Effector memory CD4-positive, alpha-beta T cell (primary cell): ENCODE results near the gene TXNRD2.
"Not testable (repeated sequence)": the region's sequence is repeated elsewhere in the genome, so short reads cannot be mapped to it uniquely, and the experiment has no call there.

Source experiments
- DNase-seq, 3 donors: peaks; one replicate each; pipeline ENCODE4 v3.0.0-alpha.2; 2020
- H3K27ac ChIP-seq: 2 replicates; pipeline ENCODE4 v1.7.0; 2013; ENCODE audit warnings: mild to moderate bottlenecking, low read length, moderate library complexity; ENCODE audit not compliant: insufficient read depth, poor library complexity, severe bottlenecking
- H3K27me3 ChIP-seq: replicated peaks from 2 replicates; pipeline ENCODE4 v1.7.0; 2013; ENCODE audit warnings: mild to moderate bottlenecking, low read length; ENCODE audit not compliant: insufficient read depth, control insufficient read depth, poor library complexity, severe bottlenecking
- H3K36me3 ChIP-seq: 2 replicates; pipeline ENCODE4 v1.7.0; 2013; ENCODE audit warnings: mild to moderate bottlenecking, low read length, moderate library complexity; ENCODE audit not compliant: control insufficient read depth, insufficient read depth
- H3K4me1 ChIP-seq: 2 replicates; pipeline ENCODE4 v1.7.0; 2013; ENCODE audit warnings: low read length, mild to moderate bottlenecking; ENCODE audit not compliant: control insufficient read depth, insufficient read depth, poor library complexity, severe bottlenecking
- H3K4me3 ChIP-seq: 2 replicates; pipeline ENCODE4 v1.7.0; 2013; ENCODE audit warnings: low read length, low read depth, mild to moderate bottlenecking; ENCODE audit not compliant: insufficient read depth, poor library complexity, severe bottlenecking
- H3K9me3 ChIP-seq: 2 replicates; pipeline ENCODE4 v1.7.0; 2013; ENCODE audit warnings: mild to moderate bottlenecking, low read length, moderate library complexity; ENCODE audit not compliant: control insufficient read depth

TXNRD2 gene

DNA sequence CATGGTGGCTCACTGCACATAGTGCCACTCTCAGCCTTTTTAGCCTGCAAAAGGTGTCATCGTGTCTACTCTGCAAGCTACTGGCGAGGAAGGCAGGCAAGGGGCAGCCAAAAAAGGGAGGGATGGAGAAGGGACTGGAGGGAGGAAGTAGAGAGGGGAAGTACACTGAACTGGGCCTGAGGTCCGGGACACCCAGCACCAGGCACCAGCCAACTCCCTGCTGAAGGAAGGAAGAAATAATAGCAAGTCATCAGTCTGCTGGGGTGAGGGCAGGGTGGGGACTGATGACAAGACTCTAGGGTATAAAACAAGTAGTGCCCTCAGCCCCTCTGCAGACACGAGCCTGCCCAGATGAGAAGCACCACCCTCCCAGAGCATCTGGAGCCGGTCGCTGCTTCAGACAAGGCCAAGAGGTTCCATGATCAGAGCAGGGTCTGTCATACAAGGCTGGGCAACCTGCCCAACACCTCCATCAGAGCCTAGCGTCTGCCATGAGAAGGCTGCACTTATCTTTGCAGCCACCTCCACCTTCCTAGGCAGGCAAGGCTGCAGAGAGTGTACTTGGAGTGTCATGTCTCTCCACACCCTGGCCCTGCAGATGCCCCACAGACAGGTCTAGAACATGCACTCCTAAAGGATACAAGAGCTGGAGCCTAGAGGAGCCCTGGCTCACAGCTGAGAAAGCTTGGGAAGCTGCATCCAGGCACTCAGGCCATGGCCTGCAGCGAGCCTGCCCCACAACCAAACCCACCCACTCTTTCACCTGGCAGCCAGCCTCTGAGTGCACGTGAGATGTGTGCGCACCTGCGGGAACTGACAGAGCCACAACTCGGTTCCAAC is 9.0 kb downstream of the TXNRD2 start:
- H3K4me1 ChIP-seq, result no peaks in the 10 kb centered on the region
- no peaks in the 10 kb centered on the region for H3K9me3 ChIP-seq
- H3K4me3 ChIP-seq, result no peak overlapping the region
- no peak overlapping the region for H3K27ac ChIP-seq
- no peaks in the 10 kb centered on the region for H3K27me3 ChIP-seq
- peaks cover 3% of the 10 kb centered on the region for H3K36me3 ChIP-seq
- no peak for DNase-seq

- H3K27ac ChIP-seq, result no peak overlapping the region
- H3K4me3 ChIP-seq, result no peak overlapping the region
- H3K4me1 ChIP-seq, result no peaks in the 10 kb centered on the region
- DNase-seq, result no peak
- H3K9me3 ChIP-seq, result no peaks in the 10 kb centered on the region
- H3K27me3 ChIP-seq, result no peaks in the 10 kb centered on the region
- peaks cover under 1% of the 10 kb centered on the region for H3K36me3 ChIP-seq
Observed at GRCh38 chr22:19931514-19931913, 10.1 kb downstream of the TXNRD2 start.

GRCh38 chr22:19930551-19931486 is 10.8 kb downstream of the TXNRD2 start:
- no peaks in the 10 kb centered on the region for H3K27me3 ChIP-seq
- no peaks in the 10 kb centered on the region for H3K36me3 ChIP-seq
- H3K9me3 ChIP-seq, result no peaks in the 10 kb centered on the region
- no peak overlapping the region for H3K27ac ChIP-seq
- DNase-seq, result no peak
- H3K4me3 ChIP-seq, result no peak overlapping the region
- no peaks in the 10 kb centered on the region for H3K4me1 ChIP-seq

DNA sequence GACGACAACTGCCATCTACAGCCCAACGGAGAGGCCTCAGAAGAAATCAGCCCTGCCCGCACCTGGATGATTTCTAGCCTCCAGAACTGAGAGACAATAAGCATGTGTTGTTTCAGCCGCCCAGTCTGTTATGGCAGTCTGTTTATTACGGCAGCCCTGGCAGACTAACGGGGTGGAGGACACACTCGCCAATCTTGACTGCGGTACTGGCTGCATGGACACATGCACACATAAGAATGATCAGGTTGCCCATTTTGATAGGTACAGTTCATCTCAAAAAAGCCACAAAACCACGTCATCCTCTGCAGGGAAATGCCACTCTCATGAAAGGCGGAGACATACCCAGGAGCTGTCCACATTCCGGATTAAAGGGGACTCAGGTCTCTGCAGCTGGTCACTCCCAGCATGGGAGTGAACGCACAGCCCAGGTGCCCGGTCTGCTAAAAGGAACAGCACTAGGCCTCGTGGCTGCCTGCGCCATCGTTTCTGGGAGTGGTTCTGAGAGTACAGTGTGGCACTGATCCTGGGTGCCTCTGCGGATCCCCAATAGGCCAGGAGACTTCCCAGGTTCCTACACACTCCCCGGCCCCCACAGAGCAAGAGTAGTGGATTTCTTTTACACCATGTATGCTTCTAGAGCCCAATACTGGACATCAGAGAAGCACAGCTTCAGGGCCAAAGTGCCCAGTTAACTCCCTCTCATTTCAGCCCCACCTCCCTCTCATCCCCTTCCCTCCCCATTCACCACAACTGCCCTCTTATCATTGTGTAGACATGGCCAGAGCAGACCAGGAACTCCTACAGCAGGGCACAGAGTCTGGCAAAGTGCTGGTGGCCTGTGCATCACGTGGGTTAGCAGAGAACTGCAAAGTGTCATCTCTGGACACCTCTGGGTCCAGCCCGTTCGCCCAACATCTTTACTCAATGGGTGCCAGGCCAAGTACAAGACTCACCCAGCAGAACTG is 11.8 kb downstream of the TXNRD2 start:
- H3K27ac ChIP-seq, result no peak overlapping the region
- no peak for DNase-seq
- no peaks in the 10 kb centered on the region for H3K36me3 ChIP-seq
- no peak overlapping the region for H3K4me3 ChIP-seq
- H3K27me3 ChIP-seq, result no peaks in the 10 kb centered on the region
- no peaks in the 10 kb centered on the region for H3K4me1 ChIP-seq
- no peaks in the 10 kb centered on the region for H3K9me3 ChIP-seq

GRCh38 chr22:19928207-19928606 is 13.4 kb downstream of the TXNRD2 start:
- peaks cover 7% of the 10 kb centered on the region for H3K36me3 ChIP-seq
- H3K9me3 ChIP-seq, result no peaks in the 10 kb centered on the region
- H3K27ac ChIP-seq, result no peak overlapping the region
- no peaks in the 10 kb centered on the region for H3K27me3 ChIP-seq
- no peak overlapping the region for H3K4me3 ChIP-seq
- no peaks in the 10 kb centered on the region for H3K4me1 ChIP-seq
- no peak for DNase-seq

- no peaks in the 10 kb centered on the region for H3K27me3 ChIP-seq
- no peak overlapping the region for H3K4me3 ChIP-seq
- peaks cover 7% of the 10 kb centered on the region for H3K36me3 ChIP-seq
- no peaks in the 10 kb centered on the region for H3K4me1 ChIP-seq
- no peak for DNase-seq
- no peaks in the 10 kb centered on the region for H3K9me3 ChIP-seq
- H3K27ac ChIP-seq, result no peak overlapping the region
Observed at GRCh38 chr22:19927696-19928095, 13.9 kb downstream of the TXNRD2 start.

GRCh38 chr22:19926028-19926427 is 15.6 kb downstream of the TXNRD2 start:
- not testable (repeated sequence) for H3K27me3 ChIP-seq, H3K27ac ChIP-seq, H3K36me3 ChIP-seq, DNase-seq, H3K9me3 ChIP-seq, H3K4me3 ChIP-seq, H3K4me1 ChIP-seq

- Histone ChIP-seq H3K4me3 (no peak overlapping the region), H3K4me1 (no peaks in the 10 kb centered on the region), H3K9me3 (no peaks in the 10 kb centered on the region), H3K27ac (no peak overlapping the region), H3K27me3 (no peaks in the 10 kb centered on the region), H3K36me3 (peaks cover 7% of the 10 kb centered on the region)
- no peak for DNase-seq
Observed at GRCh38 chr22:19923914-19924513, 17.6 kb downstream of the TXNRD2 start.

DNA sequence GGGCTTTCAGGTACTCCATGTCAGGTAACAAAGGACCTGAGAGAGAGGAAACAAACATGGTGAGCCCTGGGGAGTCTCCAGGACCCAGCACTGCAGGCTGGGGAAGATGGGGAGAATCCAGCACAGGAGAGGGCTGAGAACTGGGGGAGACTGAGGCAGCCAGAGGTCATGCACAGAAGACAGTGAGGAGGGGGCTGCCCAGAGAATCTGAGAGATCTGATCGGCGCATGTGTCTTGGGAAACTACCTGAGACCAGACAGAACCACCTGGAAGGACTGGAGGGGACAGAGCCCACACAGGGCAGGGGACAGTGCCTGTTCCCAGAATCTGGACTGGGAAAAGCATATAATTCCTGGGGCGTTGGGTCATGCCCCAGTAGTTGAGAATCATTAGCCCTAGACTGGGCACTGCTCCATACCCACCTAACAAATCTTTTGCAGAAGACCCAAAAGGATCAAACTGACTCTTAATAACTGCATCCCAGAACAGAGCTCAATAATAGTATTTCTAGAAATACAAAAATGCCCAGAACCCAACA is 20.0 kb downstream of the TXNRD2 start:
- Histone ChIP-seq H3K36me3 (peaks cover 28% of the 10 kb centered on the region), H3K4me3 (no peak overlapping the region), H3K27ac (no peak overlapping the region), H3K27me3 (no peaks in the 10 kb centered on the region), H3K9me3 (no peaks in the 10 kb centered on the region), H3K4me1 (no peaks in the 10 kb centered on the region)
- no peak for DNase-seq
